ENCODE results near the gene MGAT4B.

Gene MGAT4B

DNA sequence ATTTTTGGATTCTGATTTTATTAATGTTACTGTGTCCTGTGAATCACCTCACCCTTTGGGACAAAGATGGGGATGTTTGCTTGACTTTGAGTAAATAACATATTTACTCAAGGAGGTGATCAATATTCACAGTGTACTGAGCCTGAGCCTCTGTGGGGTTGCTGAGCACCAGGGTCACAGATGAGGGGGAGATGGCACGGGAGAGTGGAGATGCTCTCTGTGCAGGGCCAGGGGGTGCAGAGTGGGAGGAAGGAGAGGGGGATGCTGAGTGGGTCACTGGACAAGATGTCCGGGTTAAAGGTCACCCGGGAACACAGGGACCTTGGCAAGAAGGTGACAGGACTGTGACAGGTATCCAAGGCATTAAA lies 18.1 kb upstream of the MGAT4B start:
- FAIRE-seq = no peak

DNA sequence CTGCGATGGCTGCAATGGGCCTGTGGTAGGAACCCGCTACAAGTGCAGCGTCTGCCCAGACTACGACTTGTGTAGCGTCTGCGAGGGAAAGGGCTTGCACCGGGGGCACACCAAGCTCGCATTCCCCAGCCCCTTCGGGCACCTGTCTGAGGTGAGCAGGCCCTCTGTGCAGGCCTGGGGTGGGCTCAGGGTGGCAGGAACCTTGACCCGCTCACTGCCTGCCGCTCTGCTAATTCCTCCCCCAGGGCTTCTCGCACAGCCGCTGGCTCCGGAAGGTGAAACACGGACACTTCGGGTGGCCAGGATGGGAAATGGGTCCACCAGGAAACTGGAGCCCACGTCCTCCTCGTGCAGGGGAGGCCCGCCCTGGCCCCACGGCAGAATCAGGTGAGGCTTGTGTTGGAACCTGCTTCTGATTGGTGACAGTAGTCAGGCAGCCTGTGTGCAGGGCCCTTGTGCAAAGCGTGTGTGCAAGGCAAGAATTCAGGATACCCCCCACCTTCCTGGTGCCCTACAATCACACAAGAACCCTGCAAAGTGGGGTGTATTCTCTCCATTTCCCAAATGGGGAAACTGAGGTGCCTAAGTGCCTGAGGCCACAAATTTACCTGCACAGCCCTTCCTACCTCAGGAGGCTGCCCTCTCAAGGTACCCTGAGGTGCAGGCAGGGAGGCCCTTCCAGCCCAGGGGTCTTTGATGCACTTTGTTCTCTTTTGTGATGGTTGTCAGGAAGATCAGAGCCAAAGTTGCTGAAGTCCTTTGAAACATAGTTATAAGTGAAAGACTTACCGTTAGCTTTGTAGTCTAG lies 17.5 kb upstream of the MGAT4B start:
- no peak for FAIRE-seq

DNA sequence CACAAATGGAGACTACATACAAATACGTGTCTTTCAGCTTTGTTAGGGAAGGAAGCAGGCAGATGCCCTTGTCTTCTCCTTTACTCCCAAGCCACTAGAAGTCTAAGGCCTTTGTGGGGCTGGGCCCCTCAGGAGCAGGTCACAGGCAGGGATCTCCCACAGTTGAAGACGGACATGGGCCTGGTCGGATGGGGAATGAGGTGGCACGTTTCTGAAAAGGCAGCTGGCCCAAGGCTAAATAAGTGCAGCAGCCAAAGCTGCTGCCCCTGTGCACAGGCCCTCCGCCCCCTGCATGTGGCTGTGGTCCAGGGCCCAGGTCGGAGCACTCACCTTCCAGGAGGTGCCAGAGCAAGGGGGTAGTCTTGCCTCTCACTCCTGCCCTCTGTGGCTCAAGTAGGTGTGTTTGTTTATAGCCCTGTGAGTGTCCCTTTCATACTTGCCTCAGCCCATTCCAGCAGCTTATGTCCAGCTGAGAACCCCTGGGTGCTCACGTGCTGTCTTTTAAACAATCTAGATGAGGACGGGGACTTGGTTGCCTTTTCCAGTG lies 15.9 kb upstream of the MGAT4B start:
- FAIRE-seq = no peak

DNA sequence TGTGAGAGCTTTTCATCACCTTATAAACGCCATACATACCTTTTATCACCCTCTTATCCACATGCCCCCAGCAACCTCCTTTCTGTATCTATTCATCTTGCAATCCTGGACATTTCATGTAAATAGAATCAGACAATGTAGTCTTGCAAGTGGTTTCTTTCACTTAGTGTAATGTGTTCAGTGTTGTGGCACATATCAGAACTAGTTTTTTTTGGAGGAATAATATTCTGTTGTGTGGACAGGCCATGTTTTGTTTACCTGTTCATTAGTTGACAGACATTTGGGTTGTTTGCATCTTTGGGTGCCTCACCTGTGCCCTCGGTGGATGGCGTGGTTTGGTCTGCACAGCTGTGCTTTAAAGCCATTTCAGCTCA lies 15.4 kb upstream of the MGAT4B start:
- no peak for FAIRE-seq

DNA sequence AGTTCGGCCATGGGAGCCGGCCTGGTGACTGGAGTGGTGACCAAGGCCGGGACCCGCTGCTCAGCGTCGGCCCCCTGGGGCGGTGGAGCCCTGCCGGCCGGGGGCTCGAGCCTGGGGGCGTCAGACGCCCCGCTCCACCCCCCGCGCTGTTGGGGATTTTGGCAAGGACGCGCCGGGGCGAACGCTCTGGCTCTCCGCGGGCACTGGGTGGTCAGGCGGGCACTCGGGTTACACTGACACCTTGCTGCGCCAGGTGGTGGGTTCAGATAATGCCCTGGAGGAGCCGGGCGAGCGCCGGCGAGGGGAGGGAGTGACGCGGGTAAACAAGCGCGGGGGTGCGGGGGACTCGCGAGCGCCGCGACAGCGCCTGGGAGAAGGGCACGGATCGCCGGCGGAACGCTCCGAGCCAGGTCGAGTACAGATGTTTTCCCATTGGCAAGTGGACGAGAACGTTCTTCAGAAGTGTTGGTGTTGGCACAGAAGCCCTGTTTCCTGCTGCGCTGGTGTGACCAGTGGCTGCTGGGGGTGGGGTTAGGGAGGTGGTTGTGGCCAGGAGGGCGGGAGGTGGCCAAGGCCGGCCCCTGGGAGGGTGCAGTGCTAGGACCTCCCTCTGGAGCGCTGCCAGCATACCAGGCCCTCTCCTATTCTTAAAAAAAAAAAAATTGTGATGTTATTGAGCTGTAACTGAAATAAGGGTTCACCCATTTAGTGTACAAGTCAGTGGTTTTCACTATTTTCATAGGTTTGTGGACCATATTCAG lies 14.8 kb upstream of the MGAT4B start:
- peak; percentile 82 for FAIRE-seq

DNA sequence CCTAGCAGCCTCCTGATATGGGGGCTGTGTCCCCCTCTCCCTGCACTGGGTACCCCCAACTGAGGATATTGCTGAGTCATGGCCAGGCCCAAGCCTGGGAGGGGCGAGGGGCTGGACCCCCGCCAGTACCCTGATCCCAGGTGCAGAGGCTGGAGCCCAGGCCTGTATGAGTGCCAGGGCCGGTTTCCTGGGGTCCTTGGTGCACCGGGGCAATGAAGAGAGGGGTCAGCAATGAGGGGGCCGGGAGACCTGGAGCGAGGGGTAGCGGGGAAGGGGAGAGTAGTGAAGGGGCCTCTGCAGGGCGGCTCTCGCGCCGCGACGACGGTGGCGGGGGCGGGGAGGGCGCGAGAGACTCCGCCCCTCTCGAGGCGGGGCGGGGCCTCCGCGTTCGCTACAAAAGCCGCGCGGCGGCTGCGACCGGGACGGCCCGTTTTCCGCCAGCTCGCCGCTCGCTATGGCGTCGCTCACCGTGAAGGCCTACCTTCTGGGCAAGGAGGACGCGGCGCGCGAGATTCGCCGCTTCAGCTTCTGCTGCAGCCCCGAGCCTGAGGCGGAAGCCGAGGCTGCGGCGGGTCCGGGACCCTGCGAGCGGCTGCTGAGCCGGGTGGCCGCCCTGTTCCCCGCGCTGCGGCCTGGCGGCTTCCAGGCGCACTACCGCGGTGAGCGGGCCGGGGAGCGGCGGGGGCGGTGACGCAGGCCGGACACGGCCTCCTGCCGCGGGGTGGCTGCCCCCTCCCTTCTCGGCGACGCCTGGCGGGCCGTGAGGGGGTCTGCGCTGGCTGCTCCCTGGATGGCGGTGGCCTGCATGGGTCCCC lies 14.0 kb upstream of the MGAT4B start, which contains the start of gene SQSTM1:
TSS of gene SQSTM1 (plus strand) at position 423 of the 815 bp plus-strand sequence. CDS start at position 455, 32 bp downstream.
- FAIRE-seq = no peak

DNA sequence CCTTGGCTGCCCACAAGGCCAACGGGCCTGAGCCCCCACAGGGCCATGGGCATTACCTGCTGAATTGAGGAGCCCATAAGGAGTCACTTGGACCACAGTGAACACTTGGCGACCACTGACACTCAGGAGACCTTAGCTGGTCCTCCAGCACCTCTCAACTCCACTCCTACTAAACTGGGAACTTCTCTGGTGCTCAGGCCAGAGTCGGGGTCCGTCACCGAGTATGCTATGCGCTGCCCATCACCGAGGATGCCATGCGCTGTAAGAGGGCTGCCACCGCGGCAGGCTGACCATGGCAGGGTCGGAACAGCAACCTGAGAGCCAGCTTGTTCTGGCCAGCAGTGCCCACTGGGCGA lies 13.4 kb upstream of the MGAT4B start:
- no peak for FAIRE-seq

DNA sequence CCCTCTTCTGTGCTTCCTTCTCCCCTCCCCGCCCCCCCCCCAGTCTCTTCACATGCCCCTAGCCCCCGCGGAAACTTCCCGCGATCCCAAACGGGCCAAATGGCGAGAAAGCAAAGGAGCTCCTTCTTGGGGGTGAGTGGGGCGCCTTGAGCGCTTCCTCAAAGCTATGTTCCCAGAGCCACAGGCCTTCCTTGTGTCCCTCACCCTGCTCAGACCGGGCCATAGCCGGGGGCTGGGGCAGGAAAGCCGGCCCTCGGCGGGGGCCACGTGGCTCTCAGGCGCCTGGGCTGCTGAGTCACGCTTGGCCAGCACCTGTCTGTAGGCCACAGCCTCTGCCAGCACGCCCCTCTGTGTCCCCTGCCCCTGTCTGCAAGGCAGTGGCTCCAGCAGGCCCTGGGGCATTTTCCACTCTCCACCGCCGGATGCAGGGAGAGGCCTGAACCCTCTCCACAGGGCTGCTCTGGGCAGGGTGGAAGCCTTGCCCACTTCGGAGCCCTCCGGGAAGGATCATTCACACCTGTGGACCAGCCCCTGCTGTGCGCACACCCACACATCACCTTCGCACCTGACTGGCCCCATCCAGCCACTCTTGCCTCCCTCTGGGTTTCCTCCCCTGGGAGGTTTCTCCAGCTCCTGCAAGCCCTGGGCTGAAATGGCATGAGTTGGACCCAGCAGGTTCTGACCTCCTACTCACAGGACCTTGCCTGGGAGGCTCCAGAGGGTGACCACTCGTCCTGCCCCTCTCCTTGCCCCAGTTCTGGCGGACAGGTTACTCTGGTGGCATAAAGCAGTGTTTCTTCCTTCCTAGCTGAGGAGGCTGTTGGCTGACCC lies 12.8 kb upstream of the MGAT4B start:
- FAIRE-seq = no peak

DNA sequence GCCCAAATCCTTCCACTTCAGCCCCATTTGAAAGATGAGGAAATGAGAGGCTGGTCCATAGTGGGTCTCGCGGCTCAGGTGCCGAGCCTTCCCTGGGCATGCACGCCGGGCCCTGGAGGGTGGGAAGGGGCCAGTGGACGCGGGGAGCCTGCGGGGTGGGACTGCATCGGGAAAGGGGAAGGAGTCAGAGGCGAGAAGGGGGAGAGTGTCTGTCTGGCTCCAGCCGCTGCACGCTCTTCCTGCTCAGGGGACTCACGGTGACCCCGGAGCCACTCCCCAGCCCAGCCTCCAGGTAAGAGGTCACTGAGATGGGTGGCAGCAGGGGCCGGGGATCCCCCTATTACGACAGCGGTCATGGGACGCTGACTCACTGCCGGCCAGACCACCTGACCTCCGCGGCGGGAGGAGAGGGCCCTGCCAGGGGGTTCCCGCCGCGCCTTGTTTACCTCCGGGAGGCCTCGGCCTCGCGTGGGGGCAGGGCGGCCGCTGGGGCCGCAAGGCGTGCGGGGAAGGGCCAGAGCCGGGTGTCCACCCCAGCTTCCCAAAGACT lies 12.2 kb upstream of the MGAT4B start:
- FAIRE-seq = peak; percentile 33

DNA sequence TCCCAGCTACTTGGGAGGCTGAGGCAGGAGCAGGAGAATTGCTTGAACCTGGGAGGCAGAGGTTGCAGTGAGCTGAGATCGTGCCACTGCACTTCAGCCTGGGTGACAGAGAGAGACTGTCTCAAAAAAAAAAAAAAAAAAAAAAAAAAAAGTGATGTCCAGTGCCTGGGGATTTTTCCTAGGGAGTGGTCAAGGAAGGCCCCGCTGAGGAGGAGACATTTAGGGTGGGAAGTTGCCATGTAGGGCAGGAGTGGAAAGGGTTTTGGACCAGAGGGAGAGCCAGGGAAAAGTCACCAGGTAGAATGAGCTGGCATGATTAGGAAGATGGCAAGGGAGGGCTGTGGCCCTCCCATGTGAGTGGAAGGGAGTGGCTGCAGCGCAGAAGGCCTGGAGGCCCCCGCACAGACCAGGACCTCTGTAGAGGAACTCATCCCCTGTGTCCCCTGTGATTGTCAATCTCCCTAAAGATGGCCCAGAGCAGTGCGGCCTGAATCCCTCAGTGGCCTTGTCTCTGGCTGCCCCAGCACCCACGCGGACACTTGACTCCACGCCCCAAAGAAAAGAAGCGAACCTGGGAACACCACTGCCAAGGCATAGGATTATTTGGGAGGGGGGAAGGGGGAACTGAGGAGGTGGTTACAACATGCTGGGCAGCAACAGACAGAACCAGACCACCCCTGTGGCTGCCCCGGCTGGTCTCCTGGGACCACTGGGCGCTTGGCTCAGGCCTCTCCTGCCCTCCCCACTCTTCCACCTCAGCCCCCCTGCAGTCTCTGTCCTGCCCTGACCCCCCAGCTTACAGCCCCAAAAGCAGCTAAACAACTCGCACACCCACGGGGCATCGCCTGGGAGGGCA lies 11.5 kb upstream of the MGAT4B start:
- no peak for FAIRE-seq

DNA sequence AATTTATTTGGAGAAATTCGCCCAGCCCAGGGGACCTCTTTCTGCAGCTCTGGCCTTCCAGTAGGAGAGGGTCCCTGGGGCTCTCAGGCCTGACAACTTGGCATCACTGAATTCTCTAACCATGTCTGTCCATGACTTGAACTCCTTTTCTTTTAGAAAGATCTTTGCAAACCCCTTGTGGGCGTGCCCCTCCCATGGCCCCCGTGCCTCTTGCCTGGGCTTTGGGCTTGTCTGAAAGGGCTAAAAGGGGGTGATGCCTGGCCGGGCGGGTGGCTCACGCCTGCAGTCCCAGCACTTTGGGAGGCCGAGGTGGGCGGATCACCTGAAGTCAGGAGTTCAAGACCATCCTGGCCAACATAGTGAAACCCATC lies 10.8 kb upstream of the MGAT4B start:
- FAIRE-seq = no peak

DNA sequence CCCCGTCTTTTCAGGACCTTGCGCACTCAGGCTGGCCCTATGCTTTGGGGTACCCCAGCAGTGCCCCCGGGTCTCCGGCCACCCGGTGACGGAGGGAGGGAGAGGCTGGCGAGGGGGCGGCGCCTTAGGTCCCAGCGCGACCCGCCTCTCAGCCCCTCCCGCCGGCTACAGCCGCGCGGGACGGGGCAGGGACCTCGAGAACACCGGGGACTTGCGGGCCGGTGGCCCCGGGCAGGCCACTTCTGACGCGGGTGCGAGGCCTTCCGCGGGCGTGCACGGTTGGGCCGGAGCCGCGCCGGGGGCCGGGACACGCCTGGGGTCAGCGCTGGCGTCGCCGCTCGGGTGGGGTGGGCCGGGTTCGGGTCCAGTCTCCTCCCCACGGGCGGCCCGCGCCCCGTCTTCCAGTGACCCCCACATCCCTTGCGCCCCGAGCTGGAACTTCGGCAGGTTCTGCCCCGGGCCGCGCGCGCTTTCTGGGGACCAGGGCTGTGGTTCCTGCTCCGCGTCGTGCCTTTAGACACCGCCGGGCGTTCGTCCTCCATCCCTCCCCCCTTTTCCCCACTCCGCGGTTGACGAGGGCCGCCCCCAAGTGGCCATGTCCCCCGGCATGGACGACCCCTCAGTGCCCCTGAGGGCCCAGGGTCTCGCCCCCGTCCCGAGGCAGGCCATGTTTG lies 10.3 kb upstream of the MGAT4B start:
- no peak for FAIRE-seq

DNA sequence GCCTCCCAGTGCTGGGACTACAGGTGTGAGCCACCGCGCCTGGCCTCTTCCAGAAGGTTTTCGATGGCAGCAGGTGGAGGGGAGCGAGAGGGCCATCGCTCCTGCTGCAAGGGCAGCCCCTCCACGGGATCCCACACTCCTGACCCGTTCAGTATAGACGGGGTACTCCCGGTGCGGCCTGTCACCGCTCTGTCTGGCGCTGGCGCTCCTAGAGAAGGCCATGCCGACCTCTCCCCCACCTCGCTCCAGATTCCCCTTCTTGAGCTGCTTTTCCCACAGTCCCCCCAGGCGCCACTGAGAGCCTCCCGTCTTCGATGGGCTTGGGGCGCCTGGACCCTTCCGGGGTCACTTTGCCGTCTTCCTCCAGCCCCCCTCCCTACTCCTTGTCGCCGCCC lies 9.7 kb upstream of the MGAT4B start:
- FAIRE-seq = no peak

DNA sequence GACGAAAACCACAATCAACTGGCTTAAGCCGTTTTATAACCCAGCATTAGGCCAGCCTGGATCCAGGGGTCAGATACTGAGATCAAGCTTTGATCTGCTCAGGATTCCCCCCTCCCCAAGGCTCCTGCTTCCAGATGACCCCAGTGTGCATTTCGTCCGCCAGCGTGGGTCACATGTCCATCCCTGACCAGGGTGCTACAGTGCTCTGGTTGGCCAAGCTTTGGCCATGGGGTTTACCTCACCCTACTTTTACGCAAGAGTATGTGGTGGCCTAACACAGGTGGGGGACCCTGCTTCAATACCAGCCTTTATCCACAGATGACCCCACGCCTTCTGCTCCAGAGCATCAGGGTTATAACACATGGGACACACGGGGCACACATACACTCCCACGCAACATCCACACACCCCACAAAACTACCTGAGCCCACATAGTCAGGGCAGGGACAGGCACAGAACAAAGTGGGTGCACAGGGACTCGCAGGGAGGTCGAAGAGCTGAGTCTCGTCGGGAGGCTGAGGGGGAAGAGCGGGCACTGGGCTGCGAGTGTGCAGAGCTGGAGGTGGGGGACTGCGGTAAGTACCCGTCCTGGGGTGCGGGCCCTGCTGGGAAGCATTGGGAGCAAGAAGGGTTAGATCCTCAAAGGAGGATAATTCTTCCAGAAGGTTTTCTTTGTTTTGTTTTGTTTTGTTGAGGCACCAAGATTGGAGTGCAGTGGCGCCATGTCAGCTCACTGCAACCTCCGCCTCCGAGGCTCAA lies 9.0 kb upstream of the MGAT4B start:
- no peak for FAIRE-seq

DNA sequence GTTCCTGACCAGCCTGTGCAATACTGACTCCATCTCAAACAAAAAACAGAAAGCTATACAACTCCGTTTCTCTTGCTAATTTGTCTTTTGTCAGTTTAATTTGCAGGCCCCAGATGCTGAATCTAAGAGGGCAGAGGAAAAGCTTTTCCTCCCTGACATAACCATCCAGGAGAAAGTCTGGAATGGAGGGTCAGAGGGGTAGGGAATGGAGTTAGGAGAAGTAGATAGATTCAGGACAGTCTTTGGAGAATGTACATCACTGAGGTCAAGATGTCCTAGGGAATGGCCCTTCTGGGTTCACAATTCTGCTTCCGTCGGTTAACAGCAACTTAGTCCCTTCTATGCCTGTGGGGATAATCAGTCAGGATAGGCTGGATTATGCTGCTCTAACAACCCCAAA lies 7.4 kb upstream of the MGAT4B start:
- no peak for FAIRE-seq

DNA sequence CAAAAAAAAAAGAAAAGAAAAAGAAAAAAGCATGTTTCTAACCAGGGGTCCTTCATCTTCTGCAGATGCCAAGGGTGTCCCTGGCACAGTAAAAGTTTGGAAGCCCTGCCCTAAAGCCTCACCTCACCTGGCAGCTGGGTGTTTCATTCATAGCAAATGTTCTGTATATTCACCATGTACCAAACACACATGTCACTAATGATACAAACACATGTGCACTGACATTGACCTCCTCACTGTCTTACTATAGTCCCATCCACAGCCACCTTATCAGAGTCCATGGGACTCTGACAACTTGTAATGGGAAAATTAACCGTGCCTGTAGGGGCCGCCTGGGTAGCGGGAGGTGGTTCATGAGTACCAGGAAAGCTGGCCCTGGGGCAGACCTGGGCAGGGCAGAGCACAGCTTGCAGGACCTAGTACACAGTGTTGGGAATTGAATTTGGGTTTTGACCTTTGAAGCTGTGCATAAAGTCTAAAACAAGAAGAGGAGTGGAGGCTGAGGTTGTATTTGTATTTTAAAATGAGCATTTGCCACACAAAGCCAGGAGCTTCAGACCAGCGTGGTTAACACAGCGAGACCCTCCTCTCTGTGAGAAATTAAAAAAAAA lies 6.4 kb upstream of the MGAT4B start:
- FAIRE-seq = no peak

DNA sequence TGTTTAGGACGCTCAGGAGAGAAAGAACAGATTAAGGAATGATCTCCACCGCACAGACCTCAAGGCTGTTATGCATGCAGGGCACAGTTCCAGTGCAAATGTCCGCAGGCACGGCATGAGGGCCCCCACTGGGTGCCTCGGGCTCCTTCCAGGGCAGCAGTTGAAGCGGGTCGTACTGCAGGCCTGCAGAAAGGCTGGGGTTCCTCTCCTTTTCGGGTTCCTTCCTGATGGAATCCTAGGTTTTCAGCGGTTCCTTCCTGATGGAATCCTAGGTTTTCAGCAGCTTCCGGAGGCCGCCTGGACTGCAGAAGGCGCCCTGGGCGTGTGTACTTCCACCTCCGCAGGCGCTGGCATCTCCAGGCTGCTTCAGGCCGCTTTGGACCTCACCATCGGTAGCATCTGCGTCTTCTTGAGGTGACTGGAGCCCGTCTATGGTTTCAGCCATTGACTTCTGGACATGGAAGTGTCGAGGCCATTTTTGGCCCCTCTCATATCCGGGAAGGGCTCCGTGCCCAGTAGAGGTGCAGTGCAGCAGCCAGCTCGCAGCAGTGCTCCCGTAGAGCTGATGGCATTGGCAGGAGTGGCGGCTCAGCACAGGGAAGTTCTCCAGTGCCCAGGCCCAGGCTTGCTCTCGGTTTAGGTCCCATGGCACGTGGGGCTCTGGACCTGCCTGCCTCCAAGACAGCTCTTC lies 5.6 kb upstream of the MGAT4B start:
- FAIRE-seq = no peak

DNA sequence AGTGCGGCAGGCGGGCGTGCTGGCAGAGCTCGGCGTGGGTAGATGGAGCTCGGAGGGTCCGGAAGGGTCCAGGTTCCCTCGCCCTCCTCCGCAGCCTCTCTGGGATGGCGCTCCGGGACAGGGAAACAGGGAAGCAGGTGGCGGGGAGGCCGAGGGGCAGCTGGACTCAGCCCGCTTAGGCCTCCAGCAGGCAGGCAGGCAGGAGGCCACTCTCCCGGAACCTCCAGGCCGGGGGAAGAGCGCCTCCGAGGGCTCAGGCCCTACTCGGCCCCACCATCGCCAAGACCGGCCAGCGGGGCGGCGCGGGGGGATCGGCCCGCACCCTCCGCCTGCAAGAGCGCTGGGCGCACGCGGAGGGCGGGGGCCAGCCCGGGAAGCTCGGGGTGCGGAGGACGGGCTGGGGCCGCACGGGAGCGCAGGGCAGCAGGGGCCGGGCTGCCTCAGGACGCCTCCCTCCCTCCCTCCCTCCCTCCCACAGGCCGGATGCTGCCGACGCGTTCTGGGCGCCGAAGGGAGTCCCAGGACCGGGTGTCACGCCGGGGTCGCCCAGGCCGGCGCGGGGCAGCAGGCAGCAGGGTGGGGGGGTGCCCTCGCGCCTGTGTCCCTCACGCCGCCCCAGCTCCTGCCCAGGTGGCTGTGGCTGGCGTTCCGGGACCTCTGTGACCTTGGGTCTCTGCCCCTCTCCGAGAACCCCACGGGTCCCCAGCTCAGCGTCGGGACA lies 977 bp downstream of the MGAT4B start:
- no peak for FAIRE-seq
